HepG2 (cell line): ENCODE data around the gene PHYHIPL. TPM values are rescaled to one million over a fixed set of nuclear protein-coding genes. Genes with fewer than 3 reads are reported as not detected.

ENCODE experiments used
- ATF7-NPFF ChIP-seq: sonication (generic); formaldehyde crosslinking; IDR thresholded peaks from 2 replicates; pipeline ENCODE4 v1.8.1; 2023; ENCODE audit warnings: mild to moderate bottlenecking, low read depth, missing genetic modification reagents, moderate library complexity
- HMG20A ChIP-seq: IDR thresholded peaks from 2 replicates; pipeline ENCODE4 v1.6.1; 2016; ENCODE audit warnings: borderline replicate concordance
- TCF7 ChIP-seq: sonication (generic); IDR thresholded peaks from 2 replicates; pipeline ENCODE4 v1.6.1; 2016; ENCODE audit warnings: antibody characterized with exemption, low read depth
- XRCC5 ChIP-seq: fragments of 200-400 bp; formaldehyde crosslinking; optimal IDR thresholded peaks from 2 replicates; pipeline ENCODE3; 2017; ENCODE audit warnings: mild to moderate bottlenecking, low read length
- ZIK1 ChIP-seq: sonication (generic); formaldehyde crosslinking; IDR thresholded peaks from 2 replicates; pipeline ENCODE4 v1.5.0; 2020; ENCODE audit warnings: mild to moderate bottlenecking, low read depth, missing genetic modification reagents, borderline replicate concordance
- ZKSCAN8 ChIP-seq: IDR thresholded peaks from 2 replicates; pipeline ENCODE4 v1.6.1; 2016; ENCODE audit warnings: borderline replicate concordance, missing genetic modification reagents, missing compliant biosample characterization
- ZNF331 ChIP-seq: sonication (generic); formaldehyde crosslinking; IDR thresholded peaks from 2 replicates; pipeline ENCODE4 v1.4.0; 2020; ENCODE audit warnings: missing genetic modification reagents
- polyA plus RNA-seq, 8 experiments: library from polyadenylated mRNA; depleted of rRNA in 3 of 8; stranded (reverse) in 7 of 8; unstranded in 1 of 8; fragments of >200 nt; fragmentation: Illumina TruSeq in 4 of 8; extraction: Trizol in 4 of 8; gene quantifications; 2 replicates each; pipeline versions ENCODE4 v1.2.1 to v1.2.3, GENCODE V29; 2011 to 2016; ENCODE audit warnings: low read depth in 4 of 8, missing spikeins in 1 of 8, mixed read lengths in 1 of 8; ENCODE audit not compliant: insufficient read depth in 1 of 8
- total RNA-seq, 5 experiments: library from RNA; depleted of rRNA; stranded (reverse); fragments of >200 nt; fragmentation: Illumina TruSeq; extraction: Trizol; gene quantifications; 2 replicates each; pipeline ENCODE4 v1.2.3, GENCODE V29; 2016; ENCODE audit warnings: low read depth in 1 of 5
- TF ChIP-seq, protein P1 (sequence below): sonication (generic); formaldehyde crosslinking; IDR thresholded peaks from 2 replicates; pipeline ENCODE4 v1.4.0; 2020; ENCODE audit warnings: missing genetic modification reagents
- TF ChIP-seq, protein P2 (sequence below): sonication (generic); formaldehyde crosslinking; IDR thresholded peaks from 2 replicates; pipeline ENCODE4 v1.8.0; 2023; ENCODE audit warnings: mild to moderate bottlenecking, missing genetic modification reagents
- TF ChIP-seq, protein P3 (sequence below): sonication (generic); formaldehyde crosslinking; IDR thresholded peaks from 2 replicates; pipeline ENCODE4 v1.9.0; 2021; ENCODE audit warnings: missing genetic modification reagents, mild to moderate bottlenecking, borderline replicate concordance
- TF ChIP-seq, protein P4 (sequence below): sonication (generic); formaldehyde crosslinking; IDR thresholded peaks from 2 replicates; pipeline ENCODE4 v1.5.0; 2020; ENCODE audit warnings: missing genetic modification reagents
- TF ChIP-seq, protein P5 (sequence below): IDR thresholded peaks from 2 replicates; pipeline ENCODE4 v1.6.1; 2016; ENCODE audit warnings: control low read depth
- TF ChIP-seq, protein P6 (sequence below): sonication (generic); formaldehyde crosslinking; IDR thresholded peaks from 2 replicates; pipeline ENCODE4 v1.4.0; 2020; ENCODE audit warnings: missing genetic modification reagents, borderline replicate concordance
- TF ChIP-seq, protein P7 (sequence below): sonication (generic); formaldehyde crosslinking; IDR thresholded peaks from 2 replicates; pipeline ENCODE4 v1.8.1; 2023; ENCODE audit warnings: missing genetic modification reagents, inconsistent platforms, borderline replicate concordance
- TF ChIP-seq, protein P8 (sequence below), 2 experiments: sonication (generic) in 1 of 2; formaldehyde crosslinking in 1 of 2; IDR thresholded peaks; 2 replicates each; pipeline versions ENCODE4 v1.4.0 to v1.6.1; 2018 to 2020; ENCODE audit warnings: missing genetic modification reagents in 2 of 2, borderline replicate concordance in 1 of 2, low read depth in 1 of 2, mild to moderate bottlenecking in 1 of 2, missing biosample characterization in 1 of 2

PHYHIPL gene
- total and polyA plus RNA-seq, 2 of the 13 experiments (the other 11 are each of a cell fraction or from before 2014, with no cell fraction given), result 40.6 to 78.5 TPM

DNA sequence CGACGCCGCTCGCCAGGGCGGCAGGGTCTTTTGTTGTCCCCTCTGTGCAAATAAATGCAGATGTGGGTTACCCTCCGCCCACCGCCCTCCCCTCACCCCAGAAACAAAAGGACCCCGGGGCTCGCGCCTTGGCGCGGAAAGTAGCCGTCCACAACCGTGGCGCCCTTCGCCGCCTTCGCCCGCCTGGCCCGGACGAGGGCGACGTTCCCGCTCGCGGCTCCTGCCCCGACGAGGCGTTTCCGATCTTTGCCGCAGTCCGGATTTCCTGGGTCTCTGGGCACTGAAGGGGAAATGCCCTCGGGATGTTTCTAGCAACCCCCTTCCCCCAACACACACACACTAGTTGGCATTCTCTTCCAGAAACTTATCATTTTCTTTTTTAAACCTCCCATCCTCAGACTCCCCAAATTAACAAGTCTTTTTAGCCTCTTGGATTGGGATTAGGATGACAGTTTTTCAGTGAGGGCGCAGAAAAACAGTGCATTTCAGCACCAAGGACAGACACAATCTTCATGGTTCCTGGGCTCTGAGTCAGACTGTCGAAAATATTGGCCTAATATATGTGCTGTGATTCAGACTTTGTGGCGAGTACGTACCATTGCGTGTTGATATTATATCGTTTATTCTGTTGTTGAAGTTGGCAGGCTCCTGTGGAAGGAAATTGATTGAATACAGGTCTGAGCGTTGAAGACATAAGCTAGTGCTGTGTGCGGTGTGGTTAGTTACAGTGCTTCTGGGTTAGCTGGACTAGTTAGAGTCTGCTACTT, 771 bp downstream of the PHYHIPL start (continued):
- TF ChIP-seq, protein P1, sequence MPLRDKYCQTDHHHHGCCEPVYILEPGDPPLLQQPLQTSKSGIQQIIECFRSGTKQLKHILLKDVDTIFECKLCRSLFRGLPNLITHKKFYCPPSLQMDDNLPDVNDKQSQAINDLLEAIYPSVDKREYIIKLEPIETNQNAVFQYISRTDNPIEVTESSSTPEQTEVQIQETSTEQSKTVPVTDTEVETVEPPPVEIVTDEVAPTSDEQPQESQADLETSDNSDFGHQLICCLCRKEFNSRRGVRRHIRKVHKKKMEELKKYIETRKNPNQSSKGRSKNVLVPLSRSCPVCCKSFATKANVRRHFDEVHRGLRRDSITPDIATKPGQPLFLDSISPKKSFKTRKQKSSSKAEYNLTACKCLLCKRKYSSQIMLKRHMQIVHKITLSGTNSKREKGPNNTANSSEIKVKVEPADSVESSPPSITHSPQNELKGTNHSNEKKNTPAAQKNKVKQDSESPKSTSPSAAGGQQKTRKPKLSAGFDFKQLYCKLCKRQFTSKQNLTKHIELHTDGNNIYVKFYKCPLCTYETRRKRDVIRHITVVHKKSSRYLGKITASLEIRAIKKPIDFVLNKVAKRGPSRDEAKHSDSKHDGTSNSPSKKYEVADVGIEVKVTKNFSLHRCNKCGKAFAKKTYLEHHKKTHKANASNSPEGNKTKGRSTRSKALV, result no peak
- TF ChIP-seq, protein P2, sequence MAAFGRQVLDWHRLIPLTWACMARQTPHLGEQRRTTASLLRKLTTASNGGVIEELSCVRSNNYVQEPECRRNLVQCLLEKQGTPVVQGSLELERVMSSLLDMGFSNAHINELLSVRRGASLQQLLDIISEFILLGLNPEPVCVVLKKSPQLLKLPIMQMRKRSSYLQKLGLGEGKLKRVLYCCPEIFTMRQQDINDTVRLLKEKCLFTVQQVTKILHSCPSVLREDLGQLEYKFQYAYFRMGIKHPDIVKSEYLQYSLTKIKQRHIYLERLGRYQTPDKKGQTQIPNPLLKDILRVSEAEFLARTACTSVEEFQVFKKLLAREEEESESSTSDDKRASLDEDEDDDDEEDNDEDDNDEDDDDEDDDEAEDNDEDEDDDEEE (CRISPR knock-in tag), result no peak
- TF ChIP-seq ZIK1 (CRISPR knock-in tag) (no peak), XRCC5 (peak; percentile 58), HMG20A (peak; percentile 24; the same call in 1 of the 2 replicates), ZKSCAN8 (0 out of 2 replicates have a peak, but pooled peaks have one; percentile 19), ZNF331 (peak; percentile 62), ATF7-NPFF (CRISPR knock-in tag) (peak; percentile 31; the same call in 1 of the 2 replicates), TCF7 (peak; percentile 44; the same call in 1 of the 2 replicates)
- TF ChIP-seq, protein P3, sequence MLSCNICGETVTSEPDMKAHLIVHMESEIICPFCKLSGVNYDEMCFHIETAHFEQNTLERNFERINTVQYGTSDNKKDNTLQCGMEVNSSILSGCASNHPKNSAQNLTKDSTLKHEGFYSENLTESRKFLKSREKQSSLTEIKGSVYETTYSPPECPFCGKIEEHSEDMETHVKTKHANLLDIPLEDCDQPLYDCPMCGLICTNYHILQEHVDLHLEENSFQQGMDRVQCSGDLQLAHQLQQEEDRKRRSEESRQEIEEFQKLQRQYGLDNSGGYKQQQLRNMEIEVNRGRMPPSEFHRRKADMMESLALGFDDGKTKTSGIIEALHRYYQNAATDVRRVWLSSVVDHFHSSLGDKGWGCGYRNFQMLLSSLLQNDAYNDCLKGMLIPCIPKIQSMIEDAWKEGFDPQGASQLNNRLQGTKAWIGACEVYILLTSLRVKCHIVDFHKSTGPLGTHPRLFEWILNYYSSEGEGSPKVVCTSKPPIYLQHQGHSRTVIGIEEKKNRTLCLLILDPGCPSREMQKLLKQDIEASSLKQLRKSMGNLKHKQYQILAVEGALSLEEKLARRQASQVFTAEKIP, result no peak
- TF ChIP-seq, protein P4, sequence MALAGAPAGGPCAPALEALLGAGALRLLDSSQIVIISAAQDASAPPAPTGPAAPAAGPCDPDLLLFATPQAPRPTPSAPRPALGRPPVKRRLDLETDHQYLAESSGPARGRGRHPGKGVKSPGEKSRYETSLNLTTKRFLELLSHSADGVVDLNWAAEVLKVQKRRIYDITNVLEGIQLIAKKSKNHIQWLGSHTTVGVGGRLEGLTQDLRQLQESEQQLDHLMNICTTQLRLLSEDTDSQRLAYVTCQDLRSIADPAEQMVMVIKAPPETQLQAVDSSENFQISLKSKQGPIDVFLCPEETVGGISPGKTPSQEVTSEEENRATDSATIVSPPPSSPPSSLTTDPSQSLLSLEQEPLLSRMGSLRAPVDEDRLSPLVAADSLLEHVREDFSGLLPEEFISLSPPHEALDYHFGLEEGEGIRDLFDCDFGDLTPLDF (CRISPR knock-in tag), result no peak; the same call in 1 of the 2 replicates
- TF ChIP-seq, protein P5, sequence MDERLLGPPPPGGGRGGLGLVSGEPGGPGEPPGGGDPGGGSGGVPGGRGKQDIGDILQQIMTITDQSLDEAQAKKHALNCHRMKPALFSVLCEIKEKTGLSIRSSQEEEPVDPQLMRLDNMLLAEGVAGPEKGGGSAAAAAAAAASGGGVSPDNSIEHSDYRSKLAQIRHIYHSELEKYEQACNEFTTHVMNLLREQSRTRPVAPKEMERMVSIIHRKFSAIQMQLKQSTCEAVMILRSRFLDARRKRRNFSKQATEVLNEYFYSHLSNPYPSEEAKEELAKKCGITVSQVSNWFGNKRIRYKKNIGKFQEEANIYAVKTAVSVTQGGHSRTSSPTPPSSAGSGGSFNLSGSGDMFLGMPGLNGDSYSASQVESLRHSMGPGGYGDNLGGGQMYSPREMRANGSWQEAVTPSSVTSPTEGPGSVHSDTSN (CRISPR knock-in tag), result no peak
- TF ChIP-seq, protein P6, sequence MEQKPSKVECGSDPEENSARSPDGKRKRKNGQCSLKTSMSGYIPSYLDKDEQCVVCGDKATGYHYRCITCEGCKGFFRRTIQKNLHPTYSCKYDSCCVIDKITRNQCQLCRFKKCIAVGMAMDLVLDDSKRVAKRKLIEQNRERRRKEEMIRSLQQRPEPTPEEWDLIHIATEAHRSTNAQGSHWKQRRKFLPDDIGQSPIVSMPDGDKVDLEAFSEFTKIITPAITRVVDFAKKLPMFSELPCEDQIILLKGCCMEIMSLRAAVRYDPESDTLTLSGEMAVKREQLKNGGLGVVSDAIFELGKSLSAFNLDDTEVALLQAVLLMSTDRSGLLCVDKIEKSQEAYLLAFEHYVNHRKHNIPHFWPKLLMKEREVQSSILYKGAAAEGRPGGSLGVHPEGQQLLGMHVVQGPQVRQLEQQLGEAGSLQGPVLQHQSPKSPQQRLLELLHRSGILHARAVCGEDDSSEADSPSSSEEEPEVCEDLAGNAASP (CRISPR knock-in tag), result peak; percentile 36; the same call in 1 of the 2 replicates
- TF ChIP-seq, protein P7, sequence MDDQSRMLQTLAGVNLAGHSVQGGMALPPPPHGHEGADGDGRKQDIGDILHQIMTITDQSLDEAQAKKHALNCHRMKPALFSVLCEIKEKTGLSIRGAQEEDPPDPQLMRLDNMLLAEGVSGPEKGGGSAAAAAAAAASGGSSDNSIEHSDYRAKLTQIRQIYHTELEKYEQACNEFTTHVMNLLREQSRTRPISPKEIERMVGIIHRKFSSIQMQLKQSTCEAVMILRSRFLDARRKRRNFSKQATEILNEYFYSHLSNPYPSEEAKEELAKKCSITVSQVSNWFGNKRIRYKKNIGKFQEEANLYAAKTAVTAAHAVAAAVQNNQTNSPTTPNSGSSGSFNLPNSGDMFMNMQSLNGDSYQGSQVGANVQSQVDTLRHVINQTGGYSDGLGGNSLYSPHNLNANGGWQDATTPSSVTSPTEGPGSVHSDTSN (CRISPR knock-in tag), result peak; percentile 74
- TF ChIP-seq, protein P8, sequence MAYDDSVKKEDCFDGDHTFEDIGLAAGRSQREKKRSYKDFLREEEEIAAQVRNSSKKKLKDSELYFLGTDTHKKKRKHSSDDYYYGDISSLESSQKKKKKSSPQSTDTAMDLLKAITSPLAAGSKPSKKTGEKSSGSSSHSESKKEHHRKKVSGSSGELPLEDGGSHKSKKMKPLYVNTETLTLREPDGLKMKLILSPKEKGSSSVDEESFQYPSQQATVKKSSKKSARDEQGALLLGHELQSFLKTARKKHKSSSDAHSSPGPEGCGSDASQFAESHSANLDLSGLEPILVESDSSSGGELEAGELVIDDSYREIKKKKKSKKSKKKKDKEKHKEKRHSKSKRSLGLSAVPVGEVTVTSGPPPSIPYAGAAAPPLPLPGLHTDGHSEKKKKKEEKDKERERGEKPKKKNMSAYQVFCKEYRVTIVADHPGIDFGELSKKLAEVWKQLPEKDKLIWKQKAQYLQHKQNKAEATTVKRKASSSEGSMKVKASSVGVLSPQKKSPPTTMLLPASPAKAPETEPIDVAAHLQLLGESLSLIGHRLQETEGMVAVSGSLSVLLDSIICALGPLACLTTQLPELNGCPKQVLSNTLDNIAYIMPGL (CRISPR knock-in tag; IDR thresholded peaks at IDR 0.05; ENCODE audit: borderline replicate concordance in 1 of 2, low read depth in 1 of 2), result peak; percentile 61 to 89
